Midbrain (tissue), 1 donor: Measurements from ENCODE around the gene ELAVL2.
"Not testable (repeated sequence)": the region's sequence is repeated elsewhere in the genome, so short reads cannot be mapped to it uniquely, and the experiment has no call there.

Experiments used
- DNase-seq: peaks from one replicate; lab custom pipeline; 2025; lab: John Stamatoyannopoulos, UW

ELAVL2 gene

DNA sequence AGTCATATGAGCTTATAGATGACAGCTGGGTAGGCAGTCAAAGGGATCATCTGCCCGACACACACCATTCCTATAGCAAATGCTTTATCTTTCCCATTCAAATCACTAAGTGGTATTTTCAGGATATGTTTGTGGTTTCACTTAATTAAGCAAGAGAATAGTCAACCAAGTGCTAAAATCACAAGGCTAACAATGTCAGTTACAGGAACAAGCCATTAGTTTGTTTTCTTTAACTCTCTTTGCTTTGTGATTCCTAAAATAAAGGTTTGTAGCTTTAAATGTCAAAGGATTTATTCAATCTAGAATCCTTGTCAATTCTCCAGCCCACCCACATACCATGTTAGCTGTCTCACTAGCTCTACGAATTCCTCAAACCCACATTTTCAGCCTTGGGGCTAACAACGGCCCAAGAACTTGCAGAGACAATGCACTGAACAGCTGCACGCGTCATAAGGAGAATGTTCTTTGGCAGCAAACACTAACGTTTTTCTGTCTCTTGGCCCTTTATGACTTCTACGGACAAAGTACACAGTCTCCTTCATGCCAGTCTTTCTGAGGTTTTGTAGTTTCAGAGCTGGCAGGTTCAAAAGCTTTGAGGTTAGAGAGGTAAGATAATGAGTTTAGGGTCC, 56.6 kb downstream of the ELAVL2 start:
- DNase-seq = no peak

DNA sequence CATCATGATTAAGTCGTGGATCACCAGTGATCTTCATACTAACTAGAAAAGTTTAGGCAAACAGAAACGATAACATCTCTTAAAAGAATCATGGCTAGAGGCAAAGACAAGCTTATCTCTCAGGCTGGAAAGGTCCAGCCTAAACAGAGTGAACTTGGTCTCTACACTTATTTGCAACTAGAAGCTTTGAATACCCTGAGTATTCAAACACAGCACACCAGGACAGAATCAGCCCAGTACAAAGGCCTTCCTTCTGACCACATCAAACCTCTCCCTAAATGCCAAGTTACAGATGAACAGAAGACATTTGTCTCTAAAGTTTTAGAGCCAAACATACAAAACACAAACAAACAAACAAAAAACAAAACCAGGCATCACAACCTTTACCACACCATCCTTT, 57.2 kb downstream of the ELAVL2 start:
- no peak for DNase-seq

DNA sequence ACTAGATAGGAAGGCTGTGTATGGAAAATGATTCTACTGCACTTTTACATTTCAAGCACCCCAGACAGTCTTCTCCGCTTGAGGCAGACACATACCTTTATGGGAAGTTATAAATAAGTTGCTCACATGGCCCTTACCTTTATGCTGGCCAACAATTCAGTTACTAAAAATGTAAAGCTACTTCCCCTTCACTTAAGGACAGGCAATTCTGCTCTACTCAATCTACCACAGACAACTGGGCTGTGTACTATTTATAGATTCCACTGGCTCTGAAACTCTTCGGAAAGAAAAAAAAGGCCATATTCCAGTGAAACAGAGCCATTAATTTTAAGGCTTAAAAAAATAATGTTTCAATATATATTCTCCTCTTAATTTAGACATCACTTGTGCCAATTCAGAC, 59.4 kb downstream of the ELAVL2 start:
- no peak for DNase-seq

DNA sequence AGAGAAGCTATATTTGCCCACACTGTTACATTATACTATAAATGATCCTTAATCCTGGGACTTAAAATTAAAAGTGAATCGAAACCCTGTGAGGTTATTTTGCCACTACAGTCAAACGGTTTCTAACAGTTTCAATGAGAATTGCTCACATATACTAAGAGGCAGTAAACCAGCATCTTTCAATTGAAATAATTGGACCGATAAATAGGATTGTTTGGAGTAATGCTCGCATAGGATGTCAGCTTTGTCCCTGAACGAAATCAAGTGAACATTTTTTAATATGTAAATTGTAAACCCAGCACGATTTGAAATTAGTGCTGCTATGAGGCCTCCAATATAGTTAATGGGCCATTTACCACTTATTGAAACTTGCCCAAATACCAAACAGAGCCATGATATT, 60.5 kb downstream of the ELAVL2 start:
- DNase-seq = no peak

DNA sequence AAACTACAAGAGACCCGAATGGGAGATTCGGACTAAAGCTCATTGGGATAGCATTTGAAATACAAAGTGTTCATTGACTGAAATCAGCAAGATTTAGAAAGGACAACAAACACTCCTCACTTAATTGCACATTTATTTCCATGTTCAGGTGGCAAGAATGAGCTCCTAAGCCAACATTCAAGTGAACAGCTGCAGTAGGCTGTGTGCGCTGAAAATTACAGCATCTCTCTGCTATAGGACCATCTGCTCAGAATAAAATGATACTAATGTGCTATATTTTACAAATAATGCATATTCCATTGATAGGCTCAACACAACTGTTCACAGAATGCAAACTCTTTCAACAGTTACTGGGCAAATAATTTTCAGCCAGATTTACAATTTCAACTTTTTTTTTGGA, 61.8 kb downstream of the ELAVL2 start:
- DNase-seq = no peak

DNA sequence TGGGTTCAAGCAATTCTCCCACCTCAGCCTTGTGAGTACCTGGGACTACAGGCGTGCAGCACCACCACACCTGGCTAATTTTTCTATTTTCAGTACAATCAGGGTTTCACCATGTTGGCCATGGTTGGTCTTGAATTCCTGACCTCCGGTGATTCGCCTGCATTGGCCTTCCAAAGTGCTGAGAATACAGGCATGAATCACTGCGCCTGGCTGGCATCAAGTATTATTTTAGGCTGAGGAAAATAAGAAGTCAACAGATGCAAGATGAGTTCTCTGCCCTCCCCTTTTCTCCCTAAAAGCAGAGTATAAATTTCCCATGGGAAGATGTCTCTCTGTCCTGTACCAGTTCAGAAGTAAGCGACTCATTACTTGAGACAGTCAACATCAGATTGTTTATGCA, 71.5 kb downstream of the ELAVL2 start:
- DNase-seq = no peak

DNA sequence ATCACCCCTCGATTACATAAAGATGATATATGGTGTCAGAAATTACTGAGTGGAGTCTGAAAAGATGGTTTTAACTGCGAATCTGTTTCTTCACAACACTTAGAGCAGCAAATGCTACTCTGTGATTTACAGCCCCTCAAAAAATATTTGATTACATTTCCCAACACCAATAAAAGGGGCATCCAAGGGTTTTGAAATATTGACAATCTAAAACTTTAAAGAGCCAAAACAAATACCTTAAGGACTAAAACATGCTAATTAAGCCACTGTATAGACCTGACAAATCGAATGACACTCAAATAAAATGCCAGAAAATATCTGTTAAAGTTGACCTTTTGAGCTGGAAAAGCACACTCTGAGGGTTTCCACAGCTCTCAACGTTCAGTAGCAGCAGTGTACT, 73.2 kb downstream of the ELAVL2 start:
- DNase-seq = no peak

DNA sequence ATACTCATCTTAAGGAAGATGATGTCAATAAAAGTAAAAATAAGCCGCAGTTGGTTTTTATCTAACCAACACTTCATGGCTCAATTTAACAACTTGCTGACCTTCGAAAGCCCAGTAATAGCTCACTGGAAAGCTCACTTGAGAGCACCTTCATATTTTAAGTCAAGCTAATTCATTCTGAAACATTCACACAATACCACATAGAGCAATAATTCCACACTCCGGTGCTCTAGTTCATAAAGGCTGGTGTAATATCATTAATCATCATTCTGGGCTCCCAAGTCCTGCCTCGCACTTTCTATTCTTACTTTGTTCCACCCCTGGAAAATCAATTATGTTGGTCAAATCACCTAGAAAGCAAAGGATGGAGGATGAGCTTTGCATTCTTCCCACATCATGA, 74.4 kb downstream of the ELAVL2 start:
- no peak for DNase-seq

DNA sequence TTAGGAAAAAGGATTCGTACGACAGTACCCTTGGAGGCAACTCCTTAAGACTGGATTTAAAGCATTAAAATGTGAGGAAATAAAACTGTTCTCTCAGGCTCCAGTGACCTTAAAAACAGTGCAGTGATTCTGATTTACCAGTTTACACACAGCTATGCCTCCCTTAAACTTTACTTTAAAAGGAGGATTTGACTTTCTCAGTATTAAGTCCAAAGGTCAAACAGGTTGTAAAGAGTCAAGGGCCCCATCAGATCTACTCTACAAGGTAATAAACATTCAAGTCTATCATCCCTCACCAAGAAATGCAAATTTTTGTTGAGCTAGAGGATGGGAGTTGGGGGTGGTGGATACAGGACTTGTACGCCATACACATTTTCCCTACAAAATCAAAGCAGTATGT, 75.2 kb downstream of the ELAVL2 start:
- DNase-seq = no peak

DNA sequence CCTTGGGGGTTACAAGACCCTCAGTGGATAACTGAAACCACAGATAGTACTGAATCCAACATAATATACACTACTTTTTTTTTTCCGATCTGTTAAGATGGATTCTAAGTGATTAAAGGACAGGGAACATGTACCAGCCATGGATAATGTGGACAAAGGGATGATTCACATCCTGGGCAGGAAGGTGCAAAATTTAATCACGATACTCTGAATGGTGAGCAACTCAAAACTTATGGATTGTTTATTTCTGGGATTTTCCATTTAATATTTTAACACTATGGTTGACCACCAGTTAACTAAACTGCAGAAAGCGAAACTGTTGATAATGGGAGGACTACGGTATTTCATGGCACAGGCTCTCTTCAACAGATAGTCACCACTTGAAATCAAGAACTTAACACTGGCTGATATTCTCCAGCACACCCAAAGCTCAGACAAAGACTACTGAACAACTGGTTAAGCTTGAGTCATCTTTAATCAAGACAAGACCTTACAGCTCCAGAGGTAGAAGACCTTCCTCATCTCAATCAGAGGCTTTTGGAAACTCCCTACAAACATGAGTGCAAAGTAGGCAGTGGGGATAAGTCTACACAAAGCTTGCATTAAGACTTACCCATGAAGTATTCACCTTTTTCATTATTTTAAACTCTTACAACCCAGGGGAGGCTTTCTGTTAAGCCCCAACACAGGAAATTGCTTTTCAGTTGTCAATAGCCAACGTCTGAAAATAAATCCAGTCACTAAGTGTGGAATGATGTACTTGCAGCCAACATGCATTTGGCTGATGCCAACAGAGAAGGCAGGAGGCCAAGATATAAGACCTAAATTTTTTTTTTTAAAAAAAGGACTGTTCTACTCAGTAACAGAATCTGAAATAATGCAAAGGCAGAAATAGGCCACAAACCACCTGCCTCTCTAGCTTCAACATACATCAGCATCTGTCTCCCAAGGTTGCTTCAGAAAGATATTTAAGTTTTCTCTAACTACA, 78.7 kb downstream of the ELAVL2 start:
- DNase-seq = no peak

DNA sequence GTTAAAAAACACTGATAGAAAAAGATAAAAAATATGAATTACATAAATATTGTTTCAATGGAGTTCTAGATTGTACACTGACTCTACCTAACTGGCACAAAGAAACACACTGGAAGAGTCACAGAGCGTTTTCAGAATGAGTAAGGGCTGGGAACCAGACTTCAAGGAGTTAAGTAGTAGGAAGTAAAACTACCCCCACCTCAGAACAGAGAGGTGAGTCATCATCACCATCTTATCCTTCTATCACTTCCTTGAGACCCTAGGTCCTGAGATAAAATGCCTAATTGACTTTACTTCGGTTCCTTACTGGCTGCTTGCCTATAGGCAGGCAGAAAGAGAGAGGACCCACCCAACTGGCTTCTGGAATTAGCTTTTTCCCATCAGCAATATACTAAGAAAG, 79.7 kb downstream of the ELAVL2 start:
- no peak for DNase-seq

DNA sequence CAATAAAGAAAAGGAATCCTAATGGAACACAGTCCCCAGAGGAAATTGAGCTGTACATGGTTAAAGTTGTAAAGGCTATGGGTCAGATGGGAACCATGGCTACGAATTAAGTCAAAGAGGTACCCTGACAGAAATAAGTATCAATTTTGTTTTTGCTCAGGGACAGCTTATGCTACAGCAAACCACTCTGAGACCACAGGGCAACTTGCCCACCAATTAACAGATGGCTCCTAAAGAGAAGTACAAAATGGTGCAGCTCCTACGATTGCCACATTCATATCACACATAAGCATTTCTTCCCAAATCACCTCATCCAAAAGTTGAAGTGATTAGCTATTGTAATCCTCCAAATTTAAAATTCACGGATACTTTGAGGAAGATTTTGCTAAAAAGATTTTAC, 83.0 kb downstream of the ELAVL2 start:
- no peak for DNase-seq

DNA sequence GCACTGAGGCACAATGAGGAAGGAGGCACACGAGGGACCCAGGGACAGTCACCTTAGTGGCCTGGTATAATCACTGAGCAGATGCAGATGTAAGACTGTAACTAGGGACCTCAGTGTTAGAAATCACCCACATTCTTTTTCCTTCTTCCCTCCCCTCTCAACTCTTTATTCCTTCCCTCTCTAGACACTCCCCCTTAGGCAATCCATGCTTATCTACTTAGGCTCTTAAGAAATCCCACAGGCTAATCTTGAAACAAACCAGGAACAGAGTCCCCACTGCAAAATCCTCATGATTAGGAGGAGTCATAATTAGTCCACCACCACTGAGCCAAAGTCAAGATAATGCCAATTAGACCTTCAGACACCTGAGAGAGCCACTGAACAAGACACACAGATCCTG, 84.7 kb downstream of the ELAVL2 start:
- DNase-seq = no peak

DNA sequence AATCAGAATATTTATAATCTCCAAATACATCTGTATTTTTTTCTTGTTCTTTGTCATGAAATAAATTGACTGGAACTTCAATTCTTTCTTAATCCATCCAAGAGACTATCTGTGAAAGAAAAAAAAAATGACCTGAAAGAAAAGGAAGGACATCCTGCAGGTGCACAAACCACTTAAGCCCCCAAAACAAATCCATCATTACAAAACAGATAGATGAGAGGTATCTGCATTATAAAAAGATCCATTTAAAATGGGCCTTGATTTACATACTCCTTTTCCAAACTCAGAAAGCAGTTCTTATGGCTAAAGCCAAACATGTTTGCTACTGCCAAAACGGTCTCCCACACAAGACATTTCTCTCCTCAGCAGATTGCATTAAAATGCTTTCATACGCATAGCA, 85.5 kb downstream of the ELAVL2 start:
- DNase-seq = no peak

DNA sequence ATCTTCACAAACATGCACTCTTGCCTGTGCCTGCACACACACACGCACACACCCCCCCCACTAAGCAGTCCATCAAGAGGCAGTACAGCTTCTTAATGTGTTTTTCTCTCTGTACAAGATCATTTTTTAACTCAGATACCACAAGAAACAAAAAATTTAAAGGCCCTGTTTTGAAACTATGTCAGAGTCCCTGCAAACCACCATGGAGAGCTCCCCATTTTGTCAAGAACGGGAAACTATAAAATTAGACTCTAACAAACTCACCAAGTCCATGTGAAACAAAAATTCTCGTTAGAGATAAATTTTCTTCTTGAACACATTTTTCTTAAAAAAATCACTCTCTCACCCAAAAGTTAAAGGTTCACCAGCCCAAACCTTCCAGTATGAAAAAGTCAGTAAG, 86.3 kb downstream of the ELAVL2 start:
- no peak for DNase-seq

DNA sequence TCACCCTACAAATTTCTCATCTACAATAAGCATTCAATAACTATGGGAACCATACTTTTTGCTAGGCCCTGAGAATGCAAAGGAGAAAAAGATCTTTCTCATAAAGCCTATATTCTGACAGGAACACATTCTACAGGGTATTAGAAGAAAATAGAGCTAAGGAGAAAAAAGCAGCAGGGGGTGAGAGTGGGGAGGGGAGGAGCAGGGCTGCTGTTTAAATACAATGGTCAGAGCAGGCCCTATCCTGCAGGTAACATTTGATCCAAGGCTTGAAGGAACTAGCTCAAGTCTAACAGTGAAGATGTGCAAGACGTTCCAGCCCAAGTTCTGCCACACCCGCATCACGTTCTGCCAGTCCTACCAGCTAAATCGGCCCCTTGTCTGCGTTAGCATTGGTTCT, 89.7 kb downstream of the ELAVL2 start:
- no peak for DNase-seq

DNA sequence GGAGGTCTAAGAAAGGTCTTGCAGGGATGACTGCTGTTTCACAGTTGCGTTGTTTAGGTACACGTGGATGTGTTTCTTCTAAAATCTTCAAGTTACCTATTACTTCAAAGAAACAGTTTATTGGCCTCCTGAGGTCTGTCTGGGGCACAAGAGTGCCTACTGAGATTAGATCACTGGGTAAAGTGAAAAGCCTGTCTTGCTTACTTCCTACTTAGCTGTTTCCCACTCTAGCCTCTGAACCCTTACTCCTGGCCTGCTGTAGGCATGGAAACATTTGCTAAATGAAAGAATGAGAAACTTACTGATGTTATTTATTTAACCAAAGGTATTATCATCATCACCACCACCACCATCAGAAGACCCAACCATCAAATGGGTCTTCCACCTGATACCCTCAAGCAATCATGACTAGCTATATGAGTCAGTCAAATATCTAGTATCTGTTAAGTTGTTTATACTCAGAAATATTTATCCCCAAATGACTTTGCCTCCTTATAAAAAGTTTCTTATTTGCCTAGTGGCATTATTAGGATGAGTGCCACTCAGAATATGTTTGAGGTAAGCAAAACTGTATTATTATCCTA, 92.5 kb downstream of the ELAVL2 start:
- DNase-seq = no peak

DNA sequence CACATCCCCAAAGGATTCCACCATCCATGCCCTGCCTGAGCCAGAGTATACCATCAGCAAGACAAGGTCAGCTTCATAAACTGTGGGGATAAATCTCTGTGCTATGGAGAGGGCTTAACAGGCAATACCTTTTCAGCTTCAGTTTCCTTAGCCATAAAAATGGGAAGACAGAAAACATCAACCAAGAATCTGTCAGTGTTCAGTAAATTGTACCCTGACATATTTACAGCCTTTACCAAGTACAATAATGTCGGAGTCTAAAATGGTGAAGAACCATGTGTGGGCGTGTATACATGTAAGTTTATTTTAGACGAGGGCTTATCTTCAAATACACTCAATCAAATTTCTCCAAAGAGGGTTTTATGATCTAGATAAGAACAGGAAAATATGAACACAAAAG, 94.7 kb downstream of the ELAVL2 start:
- DNase-seq = no peak

DNA sequence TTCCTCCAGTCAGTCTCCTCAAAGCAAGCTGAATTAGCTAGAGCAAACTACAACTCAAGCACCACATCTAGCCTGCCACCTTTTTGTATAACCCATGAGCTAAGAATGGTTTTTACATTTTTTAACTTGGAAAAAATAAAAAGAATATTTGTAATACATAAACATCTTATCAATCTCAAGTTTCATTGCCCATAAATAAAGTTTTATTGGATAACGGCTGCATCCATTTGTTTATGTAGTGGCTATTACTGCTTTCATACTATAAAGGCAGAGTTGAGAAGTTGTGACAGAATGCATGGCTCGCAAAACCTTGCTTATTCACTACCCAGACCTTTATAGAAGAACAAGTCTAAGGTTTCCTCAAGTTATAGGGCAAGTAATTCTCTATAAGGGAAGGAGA, 95.7 kb downstream of the ELAVL2 start:
- no peak for DNase-seq

DNA sequence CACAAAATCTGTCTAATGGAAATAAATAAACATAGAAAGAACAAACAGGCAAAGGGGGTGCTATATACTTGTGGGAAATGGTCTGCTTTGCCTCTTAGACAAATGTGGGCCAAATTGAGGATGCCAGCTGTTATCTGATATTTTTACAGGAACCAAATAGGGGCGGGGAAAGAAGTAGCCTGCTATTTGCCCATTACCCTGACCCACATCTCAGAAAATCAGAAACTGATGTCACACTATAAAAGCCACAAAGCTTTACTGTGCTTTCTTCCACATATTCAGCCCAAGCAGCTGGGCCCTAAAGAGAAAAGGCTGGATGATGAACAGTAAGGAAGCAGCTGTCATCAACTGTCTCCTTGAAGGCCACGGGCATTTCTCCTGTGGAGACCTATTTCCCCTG, 97.3 kb downstream of the ELAVL2 start:
- DNase-seq = no peak

DNA sequence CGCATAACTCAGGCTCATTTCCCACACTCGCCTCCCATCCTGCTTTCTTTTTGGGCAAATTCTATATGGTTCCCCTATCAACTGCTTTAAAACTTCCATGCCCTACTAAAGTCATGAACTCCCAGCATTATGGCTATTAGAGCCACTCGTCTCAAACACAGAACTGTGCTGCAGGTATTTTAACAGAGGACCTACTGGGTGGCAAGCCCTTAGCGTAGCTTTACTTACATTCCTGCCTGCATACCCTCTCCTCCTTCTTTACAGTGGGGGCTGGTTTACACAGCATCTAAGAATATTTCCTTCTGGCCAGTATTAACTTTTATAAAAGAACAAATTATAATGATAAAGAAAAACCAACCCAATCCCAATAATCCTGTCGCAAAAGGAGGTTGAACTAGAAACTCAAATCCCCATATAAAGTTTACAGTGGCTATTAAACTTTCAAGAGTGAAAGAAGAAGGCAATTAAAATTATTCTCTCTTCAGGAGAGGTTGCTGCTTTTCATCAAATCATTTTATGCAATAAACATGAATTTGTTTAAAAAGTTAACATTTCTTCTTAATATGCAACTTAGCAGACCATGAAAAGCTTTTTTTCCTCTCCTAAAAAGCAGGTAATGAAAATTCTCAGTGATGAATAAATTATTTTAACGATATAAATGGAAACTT, 100.6 kb downstream of the ELAVL2 start:
- DNase-seq = no peak

DNA sequence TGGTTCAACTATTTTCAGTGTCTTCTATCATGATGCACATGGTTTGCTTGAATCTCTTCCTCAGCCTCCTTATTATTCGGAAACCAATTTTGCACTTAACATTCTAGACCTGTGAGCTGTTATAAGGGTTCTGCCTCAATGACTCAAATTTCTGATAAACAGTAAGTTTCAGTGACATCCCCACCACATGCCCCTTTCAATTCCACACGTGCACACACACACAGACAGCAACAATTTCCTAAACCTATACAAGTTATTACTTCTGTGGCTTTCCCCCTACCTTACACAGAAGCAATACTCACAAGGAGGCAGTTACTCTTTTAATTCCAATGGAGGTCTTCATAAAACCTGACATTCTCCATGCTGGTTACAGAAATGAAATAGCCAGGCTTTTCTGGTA, 102.4 kb downstream of the ELAVL2 start:
- no peak for DNase-seq

DNA sequence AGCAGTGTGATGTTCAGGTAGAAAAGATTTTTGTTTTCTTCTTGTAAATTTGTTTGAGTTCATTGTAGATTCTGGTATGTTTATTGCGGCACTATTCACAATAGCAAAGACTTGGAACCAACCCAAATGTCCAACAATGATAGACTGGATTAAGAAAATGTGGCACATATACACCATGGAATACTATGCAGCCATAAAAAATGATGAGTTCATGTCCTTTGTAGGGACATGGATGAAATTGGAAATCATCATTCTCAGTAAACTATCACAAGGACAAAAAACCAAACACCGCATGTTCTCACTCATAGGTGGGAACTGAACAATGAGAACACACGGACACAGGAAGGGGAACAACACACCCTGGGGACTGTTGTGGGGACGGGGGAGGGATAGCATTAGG, 103.0 kb downstream of the ELAVL2 start:
- not testable (repeated sequence) for DNase-seq
